CD14-positive monocyte (primary cell): ENCODE measurements around the gene EMC10. TPM values are rescaled to one million over a fixed set of nuclear protein-coding genes. Genes with fewer than 3 reads are reported as not detected.

Source experiments
- DNase-seq, 3 donors: peaks; one replicate each; pipeline ENCODE4 v3.0.0-alpha.2; 2011 to 2022
- H2AFZ ChIP-seq: 2 replicates; pipeline ENCODE4 v1.6.0; 2012; ENCODE audit warnings: mild to moderate bottlenecking, low read depth, low read length, inconsistent platforms; ENCODE audit not compliant: insufficient read depth, poor library complexity, severe bottlenecking
- H3K27ac ChIP-seq, 2 donors: 1 replicate in 1 of 2; 2 replicates in 1 of 2; pipeline ENCODE4 v1.5.1; 2012 to 2013; ENCODE audit warnings: low read length in 2 of 2, control low read depth in 1 of 2, inconsistent platforms in 1 of 2, low read depth in 1 of 2, mild to moderate bottlenecking in 1 of 2
- H3K27me3 ChIP-seq, 2 donors: one replicate each; pipeline versions ENCODE4 v1.6.0 to v1.6.1; 2011 to 2013; ENCODE audit warnings: low read length in 2 of 2; ENCODE audit not compliant: control insufficient read depth in 2 of 2, insufficient read depth in 2 of 2
- H3K36me3 ChIP-seq, 2 donors: replicated peaks in 1 of 2; 1 replicate in 1 of 2; 2 replicates in 1 of 2; pipeline versions ENCODE4 v1.5.1 to v1.6.1; 2012 to 2013; ENCODE audit warnings: low read length in 2 of 2, control low read depth in 1 of 2, inconsistent platforms in 1 of 2, mild to moderate bottlenecking in 1 of 2; ENCODE audit not compliant: insufficient read depth in 2 of 2, control insufficient read depth in 1 of 2
- H3K4me1 ChIP-seq, 2 donors: 1 replicate in 1 of 2; 2 replicates in 1 of 2; pipeline versions ENCODE4 v1.5.1 to v1.6.1; 2012 to 2013; ENCODE audit warnings: low read length in 2 of 2, control low read depth in 1 of 2, inconsistent platforms in 1 of 2, mild to moderate bottlenecking in 1 of 2, moderate library complexity in 1 of 2; ENCODE audit not compliant: insufficient read depth in 2 of 2, control insufficient read depth in 1 of 2
- H3K4me2 ChIP-seq: replicated peaks from 2 replicates; pipeline ENCODE3; 2012; ENCODE audit warnings: low read length, moderate library complexity, mild to moderate bottlenecking; ENCODE audit not compliant: poor library complexity, severe bottlenecking; ENCODE audit errors: extremely low read depth
- H3K4me3 ChIP-seq, 3 experiments: fragments of 200-600 bp in 1 of 3; sonication (generic) in 1 of 3; replicated peaks in 1 of 3; 1 replicate in 2 of 3; 2 replicates in 1 of 3; pipeline ENCODE4 v1.5.1; 2011 to 2013; ENCODE audit warnings: low read length in 3 of 3, mild to moderate bottlenecking in 3 of 3, control low read depth in 2 of 3, low read depth in 2 of 3, inconsistent platforms in 1 of 3, moderate library complexity in 1 of 3
- H3K79me2 ChIP-seq: 2 replicates; pipeline ENCODE4 v1.6.0; 2012; ENCODE audit warnings: mild to moderate bottlenecking, control low read depth, inconsistent platforms, low read length, moderate library complexity; ENCODE audit not compliant: insufficient read depth
- H3K9ac ChIP-seq: 2 replicates; pipeline ENCODE4 v1.6.0; 2017; ENCODE audit warnings: low read length, mild to moderate bottlenecking; ENCODE audit not compliant: insufficient read depth, poor library complexity, severe bottlenecking
- H3K9me3 ChIP-seq, 2 donors: replicated peaks in 1 of 2; 1 replicate in 1 of 2; 2 replicates in 1 of 2; pipeline versions ENCODE4 v1.5.1 to v1.6.1; 2012 to 2013; ENCODE audit warnings: low read length in 2 of 2, control low read depth in 1 of 2; ENCODE audit not compliant: control insufficient read depth in 1 of 2, insufficient read depth in 1 of 2
- H4K20me1 ChIP-seq: 2 replicates; pipeline ENCODE4 v1.6.0; 2012; ENCODE audit warnings: mild to moderate bottlenecking, low read length, control low read depth, moderate library complexity; ENCODE audit not compliant: insufficient read depth
- H3K27ac Mint-ChIP-seq, 7 donors: one replicate each; pipeline ENCODE4 v1.8.0; 2020; ENCODE audit warnings: mild to moderate bottlenecking in 7 of 7, mixed read lengths in 7 of 7, moderate library complexity in 6 of 7, inconsistent platforms in 2 of 7
- H3K27me3 Mint-ChIP-seq, 3 donors: one replicate each; pipeline ENCODE4 v1.8.0; 2021 to 2022; ENCODE audit warnings: low read depth in 3 of 3, mild to moderate bottlenecking in 3 of 3, mixed read lengths in 3 of 3, moderate library complexity in 3 of 3, inconsistent platforms in 1 of 3
- H3K36me3 Mint-ChIP-seq, 2 donors: one replicate each; pipeline ENCODE4 v1.8.0; 2020; ENCODE audit warnings: mixed read lengths in 2 of 2, inconsistent platforms in 1 of 2, mild to moderate bottlenecking in 1 of 2
- H3K4me1 Mint-ChIP-seq: one replicate; pipeline ENCODE4 v1.8.0; 2020; ENCODE audit warnings: mild to moderate bottlenecking, mixed read lengths
- H3K4me3 Mint-ChIP-seq, 2 donors: one replicate each; pipeline ENCODE4 v1.8.0; 2020; ENCODE audit warnings: mild to moderate bottlenecking in 2 of 2, mixed read lengths in 2 of 2, moderate library complexity in 1 of 2
- H3K9me3 Mint-ChIP-seq, 7 donors: one replicate each; pipeline ENCODE4 v1.8.0; 2020 to 2022; ENCODE audit warnings: mixed read lengths in 7 of 7, mild to moderate bottlenecking in 6 of 7, moderate library complexity in 6 of 7, inconsistent platforms in 2 of 7
- WGBS: methylation state at CpG from one replicate; pipeline ENCODE4 v1.1.5; 2013; ENCODE audit warnings: missing lambda C conversion rate; ENCODE audit not compliant: insufficient coverage; 5-methylcytosine and 5-hydroxymethylcytosine counted together
- intact Hi-C, 2 donors: fragments of 100-400 bp; cut with micrococcal nuclease; formaldehyde crosslinking; loops; one replicate each; pipeline versions ENCODE4 v1.15.0 to v1.15.1; 2023
- polyA plus RNA-seq, 3 donors: library from polyadenylated mRNA; depleted of rRNA in 1 of 3; unstranded in 2 of 3; stranded (reverse) in 1 of 3; fragments of 300-500 nt in 2 of 3; fragments of >200 nt in 1 of 3; fragmentation: Illumina TruSeq in 2 of 3; gene quantifications; 1 replicate in 2 of 3; 2 replicates in 1 of 3; pipeline ENCODE4 v1.2.3, GENCODE V29; 2012 to 2021
- TF ChIP-seq, protein P1 (sequence below): fragments of 200-600 bp; IDR thresholded peaks from one replicate; pipeline ENCODE4 v1.8.0; 2022; ENCODE audit warnings: antibody characterized with exemption, mild to moderate bottlenecking

The EMC10 gene
- polyA plus RNA-seq, 3 donors = 8.5 to 50.4 (median 9.3) TPM

DNA sequence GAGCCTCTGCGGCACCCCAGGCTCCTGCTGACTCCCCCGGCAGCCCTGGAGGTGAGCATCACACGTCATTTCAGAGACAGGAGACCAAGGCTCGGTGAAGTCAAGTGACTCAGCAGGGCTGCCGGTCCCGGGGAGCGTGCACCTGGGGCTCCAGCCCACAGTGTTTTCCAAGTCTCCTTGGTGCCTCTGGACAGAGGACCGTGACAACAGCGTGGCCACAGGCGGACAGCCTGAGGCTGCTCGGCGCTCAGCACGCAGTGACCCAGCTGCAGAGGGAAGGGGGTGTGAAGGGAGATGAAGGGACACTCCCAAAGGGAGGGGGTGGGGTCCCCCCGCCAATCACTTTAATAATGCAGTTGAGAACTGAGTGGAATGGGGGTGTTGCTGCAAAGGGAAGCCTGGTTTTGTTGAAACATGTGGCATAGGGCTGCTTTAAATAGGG is 54.9 kb downstream of the EMC10 start:
- Histone ChIP-seq H3K9me3 (peaks cover 7 to 16% of the 10 kb centered on the region in 2 donors), H3K4me1 (no peaks in the 10 kb centered on the region), H3K27ac (no peak overlapping the region), H3K9ac (no peak overlapping the region), H3K79me2 (no peaks in the 10 kb centered on the region), H2AFZ (no peak overlapping the region), H3K36me3 (no peaks in the 10 kb centered on the region), H3K27me3 (no peaks in the 10 kb centered on the region), H4K20me1 (no peaks in the 10 kb centered on the region), H3K4me2 (no peak overlapping the region), H3K4me3 (no peak overlapping the region)
- Mint-ChIP-seq H3K27me3 (peaks cover 8 to 23% (median 12%) of the 10 kb centered on the region in 3 donors), H3K9me3 (peaks cover 5 to 22% (median 13%) of the 10 kb centered on the region in 7 donors), H3K36me3 (no peaks in the 10 kb centered on the region), H3K27ac (no peak overlapping the region), H3K4me3 (no peak overlapping the region), H3K4me1 (no peaks in the 10 kb centered on the region)
- TF ChIP-seq, protein P1, sequence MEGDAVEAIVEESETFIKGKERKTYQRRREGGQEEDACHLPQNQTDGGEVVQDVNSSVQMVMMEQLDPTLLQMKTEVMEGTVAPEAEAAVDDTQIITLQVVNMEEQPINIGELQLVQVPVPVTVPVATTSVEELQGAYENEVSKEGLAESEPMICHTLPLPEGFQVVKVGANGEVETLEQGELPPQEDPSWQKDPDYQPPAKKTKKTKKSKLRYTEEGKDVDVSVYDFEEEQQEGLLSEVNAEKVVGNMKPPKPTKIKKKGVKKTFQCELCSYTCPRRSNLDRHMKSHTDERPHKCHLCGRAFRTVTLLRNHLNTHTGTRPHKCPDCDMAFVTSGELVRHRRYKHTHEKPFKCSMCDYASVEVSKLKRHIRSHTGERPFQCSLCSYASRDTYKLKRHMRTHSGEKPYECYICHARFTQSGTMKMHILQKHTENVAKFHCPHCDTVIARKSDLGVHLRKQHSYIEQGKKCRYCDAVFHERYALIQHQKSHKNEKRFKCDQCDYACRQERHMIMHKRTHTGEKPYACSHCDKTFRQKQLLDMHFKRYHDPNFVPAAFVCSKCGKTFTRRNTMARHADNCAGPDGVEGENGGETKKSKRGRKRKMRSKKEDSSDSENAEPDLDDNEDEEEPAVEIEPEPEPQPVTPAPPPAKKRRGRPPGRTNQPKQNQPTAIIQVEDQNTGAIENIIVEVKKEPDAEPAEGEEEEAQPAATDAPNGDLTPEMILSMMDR = no peak
- intact Hi-C loops = loop anchor here in 1 of 2 donors (10.0 kb wide), 1 partner anchor 254 kb away; no protein-coding TSS in a partner anchor
- 80% methylated on average over 11 of the region's 14 CpGs for WGBS
- no peak for DNase-seq

DNA sequence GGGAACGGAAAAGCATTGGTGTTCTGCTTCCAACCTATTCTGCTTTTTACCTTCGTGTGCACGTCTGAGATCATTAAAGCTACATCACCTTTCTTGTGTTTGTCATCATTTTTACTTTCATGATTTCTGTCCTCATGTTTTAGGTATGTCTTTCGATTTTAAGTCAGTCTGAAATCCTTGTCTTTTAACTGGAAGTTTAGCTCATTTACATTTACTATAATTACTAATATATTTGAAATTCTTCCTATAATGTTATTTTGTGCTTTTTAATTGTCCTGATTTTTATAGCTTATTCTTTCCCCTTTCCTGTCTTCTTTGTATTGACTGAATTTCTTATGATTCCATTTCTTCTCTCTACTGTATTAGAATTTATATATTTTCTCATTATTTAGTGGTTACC is 56.6 kb downstream of the EMC10 start:
- H3K4me1 Mint-ChIP-seq = no peaks in the 10 kb centered on the region

More for the DNA sequence above, 56.6 kb downstream of the EMC10 start:
- Mint-ChIP-seq H3K4me3 (no peak overlapping the region), H3K36me3 (no peaks in the 10 kb centered on the region), H3K27ac (no peak overlapping the region), H3K27me3 (peaks cover 6 to 21% (median 8%) of the 10 kb centered on the region in 3 donors), H3K9me3 (peaks cover 5 to 22% (median 13%) of the 10 kb centered on the region in 7 donors)
- H3K9me3 ChIP-seq = peaks cover 7 to 16% of the 10 kb centered on the region in 2 donors
- no peak overlapping the region for H2AFZ ChIP-seq
- DNase-seq = no peak
- WGBS = 83% methylated on average over 1 of the region's 4 CpGs
- no peaks in the 10 kb centered on the region for H3K36me3 ChIP-seq
- TF ChIP-seq, protein P1 = no peak
- intact Hi-C loops = loop anchor here in 1 of 2 donors (10.0 kb wide), 1 partner anchor 252 kb away; no protein-coding TSS in a partner anchor
- H3K4me2 ChIP-seq = no peak overlapping the region
- no peaks in the 10 kb centered on the region for H3K27me3 ChIP-seq
- H4K20me1 ChIP-seq = no peaks in the 10 kb centered on the region
- H3K4me1 ChIP-seq = no peaks in the 10 kb centered on the region
- no peaks in the 10 kb centered on the region for H3K79me2 ChIP-seq
- no peak overlapping the region for H3K4me3 ChIP-seq
- no peak overlapping the region for H3K9ac ChIP-seq
- no peak overlapping the region for H3K27ac ChIP-seq
